HG02970 (cell line): ENCODE data around the gene NOTCH2.

Experiments used
- ATAC-seq: cut with Tn5 transposase; IDR thresholded peaks from one replicate; pipeline ENCODE4 v1.9.1; 2021; ENCODE audit warnings: mild to moderate bottlenecking, moderate library complexity, moderate number of reproducible peaks; ENCODE audit not compliant: unreplicated experiment, low FRiP score

The NOTCH2 gene

DNA sequence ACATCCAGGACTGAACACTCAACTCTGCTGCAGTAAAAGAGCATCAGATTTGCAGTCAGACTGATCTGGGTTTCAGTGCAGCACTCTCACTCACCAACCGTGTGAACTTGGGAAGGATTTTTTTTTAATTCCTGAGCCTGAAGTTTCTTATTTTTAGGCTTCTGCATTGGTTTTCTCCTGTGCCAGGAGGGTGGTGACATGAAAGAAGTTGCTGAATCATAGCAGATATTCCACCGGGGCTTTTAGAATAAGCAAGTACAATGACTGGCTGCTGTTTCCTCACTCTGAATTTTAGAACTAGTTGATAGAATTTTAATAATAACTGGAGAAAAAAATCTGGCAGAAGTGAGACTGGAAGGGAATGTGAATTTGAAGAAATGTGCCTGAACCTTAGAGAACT lies 184.8 kb downstream of the NOTCH2 start:
- ATAC-seq: no peak

DNA sequence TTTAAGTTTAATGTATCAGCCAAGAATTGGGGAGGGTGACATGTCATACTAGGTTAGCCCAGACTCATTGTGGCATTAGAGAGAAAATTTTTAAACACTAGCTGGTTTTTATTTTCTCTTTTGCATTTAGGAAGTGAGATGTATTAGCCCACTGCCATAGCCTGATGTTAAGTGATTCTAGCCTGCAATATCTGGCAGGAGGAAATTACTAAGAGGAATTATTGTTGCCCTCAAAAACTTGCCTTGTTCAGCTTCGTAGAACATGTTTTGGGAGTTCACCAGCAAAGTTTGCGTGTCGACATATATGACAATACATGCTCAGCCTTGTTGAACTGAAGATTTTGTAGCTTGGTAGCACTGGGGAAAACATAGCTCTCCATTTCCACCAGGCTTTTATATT lies 185.6 kb downstream of the NOTCH2 start:
- no peak for ATAC-seq

DNA sequence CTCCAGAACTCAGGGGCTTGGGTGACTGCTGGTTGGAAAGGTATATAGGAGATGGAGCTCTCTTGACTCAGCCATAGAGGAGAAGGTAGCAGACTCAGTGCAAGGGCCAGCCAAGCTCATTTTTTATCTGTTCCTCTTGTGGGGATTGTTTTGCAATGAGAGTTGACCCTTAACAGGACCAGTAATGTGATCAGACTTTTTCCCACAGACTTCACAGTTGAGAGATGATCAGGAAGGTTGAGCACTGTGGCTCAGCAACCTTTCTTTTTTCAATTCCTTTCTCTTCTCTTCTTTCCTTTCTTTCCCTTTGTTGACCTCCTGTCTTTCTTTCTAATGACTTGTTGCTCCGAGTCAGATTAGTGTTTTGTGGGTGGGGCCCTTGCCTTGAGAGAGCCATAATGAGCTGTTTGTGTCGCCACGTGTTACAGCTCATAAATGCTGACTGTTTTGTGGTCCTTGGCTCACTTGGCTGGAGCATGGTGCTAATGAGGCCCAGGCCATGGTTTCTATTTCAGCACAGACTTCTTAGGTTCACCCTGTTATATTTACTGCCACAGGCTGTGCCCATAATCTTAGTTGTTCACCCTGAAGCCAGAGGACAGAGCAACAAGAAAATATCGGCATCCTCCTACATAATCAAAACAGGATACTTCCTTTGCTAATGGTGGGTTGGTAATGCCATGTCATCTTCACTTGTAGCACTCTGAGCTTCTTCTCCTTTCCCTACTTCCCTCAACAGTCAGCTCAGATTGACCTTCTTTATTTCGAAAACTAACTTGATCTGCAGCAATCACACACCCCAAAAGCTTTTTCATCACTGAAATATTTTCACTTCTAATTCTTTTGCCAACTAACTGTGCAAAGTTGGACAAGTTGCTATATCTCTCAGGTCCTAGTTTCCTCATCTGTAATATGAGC lies 187.1 kb downstream of the NOTCH2 start:
- ATAC-seq: no peak

DNA sequence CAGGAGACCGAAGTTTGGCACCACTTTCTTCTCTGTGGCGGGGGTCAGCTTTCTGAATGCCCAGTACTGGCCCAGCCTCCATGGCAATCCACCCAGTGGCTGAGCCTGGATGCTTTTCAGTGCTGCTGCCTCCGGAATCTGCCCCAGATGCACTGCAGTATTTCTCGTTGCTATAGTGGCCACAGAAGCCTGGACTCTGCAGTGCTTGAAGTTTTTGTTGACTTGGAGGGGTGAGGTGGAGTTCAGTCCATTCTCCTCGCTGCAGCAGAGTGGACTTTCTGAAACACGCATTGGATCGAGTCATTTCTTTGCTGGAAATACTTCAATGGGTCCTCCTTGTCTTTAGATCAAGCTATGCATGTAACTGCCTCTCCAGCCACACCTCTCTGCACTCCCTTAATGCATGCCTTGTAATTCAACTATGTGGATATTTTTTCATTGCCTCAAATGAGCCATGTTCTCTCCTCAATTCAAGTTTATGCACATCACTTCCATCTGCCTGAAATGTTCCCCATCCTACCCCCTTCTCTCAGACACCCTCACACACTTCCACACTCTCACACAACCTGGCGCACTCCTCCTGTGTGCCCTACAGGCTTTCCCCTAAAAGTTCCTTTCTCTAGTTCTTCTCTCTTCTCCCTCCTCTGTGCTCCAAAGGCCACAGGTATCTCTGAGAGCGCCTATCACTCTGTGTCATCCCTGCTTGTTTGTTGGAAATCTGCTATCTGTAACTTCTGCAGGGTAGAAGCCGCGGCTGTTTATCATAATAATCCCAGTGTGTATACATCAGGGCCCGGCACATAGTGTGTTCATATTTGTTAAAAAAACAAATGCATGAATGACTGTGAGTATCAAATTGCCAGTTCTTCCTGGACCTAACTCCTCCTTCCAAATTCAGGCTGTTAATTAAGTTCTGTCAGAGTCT lies 189.7 kb downstream of the NOTCH2 start:
- no peak for ATAC-seq

DNA sequence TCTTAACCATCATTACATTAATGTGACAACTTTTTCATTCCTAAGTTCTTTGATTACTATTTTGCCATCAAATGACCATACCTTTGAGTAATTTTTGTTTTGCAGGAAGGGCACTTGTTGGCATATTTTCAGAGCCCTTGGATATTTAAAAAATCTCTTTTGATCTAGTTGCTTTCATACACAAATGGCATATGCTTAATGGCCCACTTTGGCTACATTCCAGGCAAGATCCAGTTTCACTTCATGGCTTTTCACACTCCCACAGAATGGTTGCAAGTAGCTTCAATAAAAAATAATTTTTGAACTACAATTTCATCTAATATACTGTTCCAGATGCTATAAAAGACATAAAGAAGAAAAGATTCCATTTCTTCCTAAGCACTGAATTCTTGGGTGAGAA lies 191.3 kb downstream of the NOTCH2 start:
- no peak for ATAC-seq

DNA sequence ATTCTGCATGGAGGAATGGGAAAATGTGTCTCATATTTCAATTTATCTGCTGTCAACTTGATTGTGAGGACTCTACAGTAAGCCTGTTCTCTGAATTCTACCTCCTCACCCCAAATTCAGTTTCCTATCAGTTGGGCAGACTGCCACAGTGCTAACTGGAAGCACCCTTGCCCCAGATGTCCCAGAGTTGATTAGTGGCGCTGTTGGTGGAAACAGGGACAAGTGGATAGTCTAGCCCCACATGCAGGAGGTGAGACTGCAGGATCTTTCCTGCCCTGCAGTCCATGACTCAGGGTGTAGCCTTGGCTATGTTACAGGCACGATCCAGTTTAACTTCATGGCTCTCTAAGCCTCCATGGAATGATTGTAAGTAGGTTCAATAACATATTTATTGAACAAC lies 195.3 kb downstream of the NOTCH2 start:
- ATAC-seq: no peak

DNA sequence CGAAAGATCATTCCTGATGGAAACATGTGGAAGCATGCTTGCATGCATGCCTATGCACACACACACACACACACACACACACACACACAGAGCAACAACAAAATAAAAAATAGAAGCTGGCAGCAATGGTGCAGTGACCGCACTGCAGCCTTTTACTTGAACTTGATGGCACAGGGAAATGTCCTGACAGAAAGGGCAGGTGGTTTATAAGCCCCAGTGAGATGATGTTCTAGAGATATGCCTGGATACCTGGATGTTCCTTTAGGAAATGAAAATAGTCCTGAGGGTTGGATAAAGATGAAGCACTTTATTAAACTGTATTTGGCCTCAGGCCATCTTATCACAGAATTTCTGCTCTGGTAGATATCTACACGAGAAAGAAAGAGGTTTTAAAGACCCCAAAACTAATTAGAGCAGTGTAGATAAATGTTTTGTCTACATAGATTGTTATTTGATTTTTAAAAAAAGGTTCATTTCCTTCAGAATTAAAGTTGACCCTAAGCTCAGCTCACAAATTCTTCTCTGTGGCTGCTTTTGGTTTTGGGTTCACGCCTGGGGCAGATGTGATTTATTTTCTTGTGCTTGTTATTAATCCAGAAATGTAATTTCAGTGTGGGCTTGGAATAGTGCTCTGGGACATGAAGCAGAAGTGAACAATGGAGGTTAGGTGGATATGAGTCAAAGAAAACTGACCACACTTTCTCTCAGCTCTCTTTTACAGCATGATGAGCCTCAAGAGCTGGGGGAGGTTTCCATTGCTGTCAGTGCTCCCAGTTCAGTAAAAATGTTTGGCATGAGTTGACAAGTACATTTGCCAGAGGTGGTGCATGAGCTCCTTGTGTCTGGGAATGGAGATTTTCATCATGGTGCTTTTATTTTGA lies 196.1 kb downstream of the NOTCH2 start:
- no peak for ATAC-seq

DNA sequence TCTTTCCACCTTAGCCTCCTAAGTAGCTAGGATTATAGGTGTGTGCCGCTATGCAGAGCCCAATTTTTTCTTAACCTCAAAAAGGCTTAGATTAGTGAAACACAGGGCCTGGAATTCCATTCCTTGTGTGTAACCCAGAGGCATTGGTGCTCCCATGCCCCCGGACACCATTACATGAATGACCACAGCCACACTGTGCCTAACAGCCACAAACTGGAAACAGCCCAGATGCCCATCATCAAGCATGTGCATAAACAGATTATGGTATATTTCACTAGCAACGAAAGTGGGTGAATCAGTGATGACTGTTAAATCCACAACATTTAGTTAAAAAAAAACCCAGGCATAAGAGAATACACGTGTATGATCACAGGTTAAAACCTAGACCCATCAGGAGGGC lies 197.6 kb downstream of the NOTCH2 start:
- no peak for ATAC-seq

DNA sequence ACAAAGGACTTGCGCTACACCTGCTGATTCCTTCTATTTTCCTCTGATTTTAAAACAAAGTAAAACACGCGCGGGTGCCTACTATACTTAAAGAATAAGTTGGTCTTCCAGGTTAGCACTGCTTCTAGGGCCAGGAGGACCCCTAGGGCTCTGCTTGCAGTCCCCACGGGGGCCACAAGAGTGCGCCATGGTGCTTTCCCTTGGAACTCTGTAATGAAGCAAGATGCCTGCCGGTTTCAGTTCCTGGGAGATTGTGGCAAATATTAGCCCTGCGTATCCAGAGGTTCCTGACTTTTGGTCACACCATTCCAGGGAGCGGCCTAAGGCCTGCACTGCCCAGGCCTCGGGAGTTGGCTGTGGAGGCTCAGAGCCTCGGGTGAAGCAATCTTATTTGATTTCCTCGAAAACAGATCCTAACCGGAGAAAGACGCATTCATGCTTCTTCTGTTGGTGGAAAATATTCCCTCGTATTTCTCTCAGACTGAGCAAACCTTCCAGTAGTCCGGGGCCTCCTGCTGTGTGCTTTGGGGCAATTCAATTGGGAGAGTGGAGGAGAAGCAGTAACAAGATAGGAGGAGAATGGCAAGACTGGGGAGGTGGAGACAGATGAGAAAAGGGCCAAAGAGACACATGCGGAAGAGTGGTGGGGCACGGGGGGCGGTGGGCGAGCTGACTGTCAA lies 198.4 kb downstream of the NOTCH2 start:
- ATAC-seq: no peak

DNA sequence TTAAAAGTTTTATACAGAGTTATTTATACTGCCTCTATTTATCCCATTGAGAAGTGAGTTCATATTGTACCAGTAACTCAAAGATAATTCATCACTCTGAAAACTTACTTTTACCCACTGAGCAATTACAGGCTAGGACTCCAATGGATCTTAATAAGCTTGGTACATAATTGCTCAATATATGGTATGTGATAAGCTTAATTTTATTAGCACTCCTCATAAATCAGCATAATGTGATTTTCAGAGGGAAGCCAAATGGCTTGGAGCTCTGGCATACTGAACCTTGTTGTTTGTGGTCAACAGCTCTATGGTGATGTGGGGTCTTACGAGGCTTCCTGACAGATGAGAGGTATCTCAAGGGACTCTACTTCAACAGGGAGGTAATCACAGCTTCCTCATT lies 199.5 kb downstream of the NOTCH2 start:
- no peak for ATAC-seq

DNA sequence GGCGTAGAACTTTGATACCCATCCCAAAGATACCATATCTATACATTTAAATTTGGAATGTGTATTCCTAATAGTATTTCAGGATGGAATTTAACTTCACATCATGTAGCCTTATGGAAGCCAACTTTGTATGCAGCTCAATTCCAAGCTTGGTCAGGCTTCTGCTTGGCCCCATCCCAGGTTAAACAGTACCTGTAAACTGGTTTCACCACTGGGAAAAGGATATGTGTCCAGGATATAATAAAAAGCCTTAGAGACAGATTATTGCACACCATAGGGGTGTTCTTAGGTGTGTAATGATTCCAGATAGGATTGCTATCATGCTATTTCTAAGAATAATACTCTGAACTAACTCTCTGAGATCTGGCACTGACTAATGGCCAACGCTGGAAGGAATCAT lies 201.3 kb downstream of the NOTCH2 start:
- ATAC-seq: no peak

DNA sequence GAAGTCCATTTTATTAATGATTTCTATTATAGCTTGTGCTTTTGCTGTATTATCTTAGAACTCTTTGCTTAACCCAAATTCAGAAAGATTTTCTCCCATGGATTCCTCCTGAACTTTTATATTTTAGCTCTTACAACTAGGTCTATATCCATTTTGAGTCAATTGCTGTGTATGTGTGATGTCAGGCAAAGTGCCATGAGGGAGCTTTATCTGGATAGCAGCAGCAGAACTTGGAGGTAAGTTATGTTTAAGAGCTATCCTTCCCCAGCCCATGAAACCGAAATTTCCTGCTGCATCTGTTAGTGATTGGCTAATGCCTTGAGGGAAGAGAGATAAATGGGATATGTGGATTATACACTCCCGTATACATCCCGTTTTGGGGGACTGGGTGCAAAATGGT lies 203.0 kb downstream of the NOTCH2 start:
- no peak for ATAC-seq

DNA sequence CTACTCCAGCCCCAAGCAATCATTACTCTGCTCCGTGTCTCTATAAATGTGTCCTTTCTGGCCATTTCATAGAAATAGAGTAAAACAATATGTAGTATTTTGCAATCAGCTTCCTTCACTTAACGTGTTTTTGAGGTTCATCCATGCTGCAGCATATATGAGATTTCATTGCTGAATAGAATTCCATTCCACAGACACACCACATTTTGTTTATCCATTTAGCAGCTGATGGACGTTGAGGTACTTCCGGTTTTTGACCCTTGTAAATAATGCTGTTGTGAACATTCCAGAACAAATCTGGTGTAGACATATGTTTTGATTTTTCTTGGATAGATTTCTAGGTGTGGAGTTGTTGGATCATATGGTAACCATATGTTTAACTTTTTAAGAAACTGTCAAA lies 203.8 kb downstream of the NOTCH2 start:
- no peak for ATAC-seq

DNA sequence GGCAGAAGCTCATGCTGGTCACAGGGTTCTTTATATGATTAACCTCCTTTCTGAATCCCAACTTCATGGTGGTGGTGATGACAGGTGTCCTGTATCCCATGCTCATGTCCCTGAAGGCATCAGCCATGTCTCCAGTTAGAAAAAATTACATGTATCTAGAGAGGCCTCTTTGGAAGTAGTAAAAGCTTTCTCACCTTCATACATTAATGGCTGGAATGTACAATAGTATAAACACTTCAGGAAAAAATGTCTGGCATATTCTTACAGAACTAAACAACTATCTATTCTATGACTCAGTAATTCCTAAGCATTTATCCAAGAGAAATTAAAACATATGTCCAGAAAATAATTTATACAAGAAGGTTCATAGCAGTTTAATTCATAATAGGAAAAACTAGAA lies 207.2 kb downstream of the NOTCH2 start:
- no peak for ATAC-seq
